Measurements from ENCODE around the gene DRD3.

Gene DRD3

DNA sequence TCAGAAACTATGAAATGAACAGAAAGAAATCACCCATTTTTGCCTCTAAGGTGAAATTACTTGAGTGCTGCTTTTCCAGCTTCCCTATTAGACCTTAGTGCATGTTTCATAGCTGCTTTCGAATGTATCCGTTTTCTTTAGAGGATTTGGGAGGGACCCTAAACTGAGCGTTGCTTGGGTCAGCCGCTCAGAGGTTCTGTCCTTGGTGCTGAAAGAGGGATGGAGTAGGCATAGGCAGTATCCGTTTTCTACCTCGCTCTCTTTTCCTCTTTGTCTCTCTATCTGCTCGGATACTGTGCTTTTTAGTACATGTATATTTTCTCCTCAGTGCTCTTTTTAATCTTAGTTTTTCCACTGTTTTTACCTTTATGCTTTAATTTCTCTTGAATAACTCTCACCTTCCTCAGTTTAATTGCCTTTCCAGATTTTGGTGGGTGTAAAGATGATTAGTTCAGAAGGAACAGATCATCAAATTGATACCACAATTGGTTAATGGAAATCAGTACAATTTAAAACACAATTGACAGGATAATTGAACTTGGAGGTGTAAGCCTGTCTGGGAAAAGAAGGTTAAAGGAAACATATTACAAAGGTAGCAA lies at the start of gene DRD3:
Gene DRD3, minus strand, starts transcription at position 283 of the 599 bp plus-strand sequence. CDS start 7,060 bp downstream, outside the sequence.
- DNase-seq: no peak

DNA sequence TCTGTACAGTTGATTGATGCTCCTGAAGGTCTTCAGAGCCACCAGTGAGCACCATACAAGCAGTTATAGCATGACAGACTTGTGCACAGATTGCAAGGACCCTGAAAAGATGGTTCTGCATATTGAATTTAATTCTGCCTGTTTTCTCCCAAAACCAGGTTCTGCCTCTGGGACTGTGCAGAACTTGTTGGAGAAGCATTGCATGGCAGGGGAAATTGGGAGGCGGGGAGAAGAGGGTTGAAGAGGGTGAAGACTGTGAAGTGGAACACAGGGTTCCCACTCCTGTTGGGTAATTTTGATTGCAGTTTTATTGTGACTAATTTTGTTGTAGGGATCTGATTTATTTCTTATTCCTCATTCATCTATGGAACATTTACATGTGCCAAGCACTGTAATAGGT lies 48.2 kb upstream of the DRD3 start:
- DNase-seq: no peak

DNA sequence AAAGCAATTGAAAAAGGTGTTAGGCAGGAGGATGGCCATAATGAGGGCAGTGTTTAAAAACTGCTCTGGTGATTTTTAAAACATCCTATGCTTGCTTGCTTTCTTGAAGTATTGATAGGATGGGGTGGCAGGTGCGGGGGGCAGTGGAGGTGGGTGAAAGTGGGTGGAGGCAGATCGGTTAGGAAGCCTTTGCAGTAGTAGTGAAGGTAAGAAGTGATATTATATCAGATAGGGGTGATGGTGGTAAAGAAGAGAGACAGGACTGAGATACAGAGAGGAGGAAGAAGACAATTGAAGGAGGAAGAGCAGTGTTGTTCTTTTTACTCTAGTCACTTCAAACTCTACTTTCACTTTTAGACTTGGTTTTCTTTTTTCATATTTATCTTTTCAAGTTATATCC lies 47.5 kb upstream of the DRD3 start:
- DNase-seq: no peak

DNA sequence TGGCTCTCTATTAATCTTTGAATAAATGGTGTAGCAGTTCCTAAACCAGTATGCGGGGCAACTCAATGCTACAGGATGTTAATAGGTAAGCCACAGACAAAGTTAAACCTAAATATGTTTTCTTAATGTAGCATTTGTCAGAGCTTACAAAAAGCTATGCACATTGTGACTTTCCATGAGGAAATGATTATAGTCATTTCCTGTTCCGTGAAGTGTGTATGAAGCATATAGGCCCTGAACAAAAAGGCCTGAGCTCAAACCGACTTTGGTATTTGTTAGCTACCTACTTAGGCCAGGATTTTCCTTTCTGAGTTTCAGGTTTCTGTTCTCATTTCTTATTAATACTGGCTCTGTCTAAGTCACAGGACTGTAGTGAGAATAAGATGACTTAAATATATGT lies 44.3 kb upstream of the DRD3 start:
- DNase-seq: no peak

DNA sequence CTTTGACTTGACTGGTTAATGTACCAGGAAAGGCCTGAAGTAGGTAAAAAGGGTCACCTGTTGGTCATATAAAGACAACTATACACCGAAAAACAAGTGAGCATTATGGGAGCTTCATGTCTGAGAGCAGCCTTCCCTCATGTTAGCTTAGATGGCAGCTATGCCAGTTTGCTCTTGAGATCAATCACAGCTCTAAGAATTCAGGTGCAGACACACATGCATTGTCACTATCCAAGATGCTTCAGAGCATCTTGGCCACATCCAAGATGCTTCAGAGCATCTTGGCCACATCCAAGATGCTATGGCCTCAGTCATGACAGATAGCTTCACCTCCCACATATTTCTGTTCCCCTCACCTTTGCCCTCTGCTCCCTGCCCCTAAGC lies 43.0 kb upstream of the DRD3 start:
- no peak for DNase-seq

DNA sequence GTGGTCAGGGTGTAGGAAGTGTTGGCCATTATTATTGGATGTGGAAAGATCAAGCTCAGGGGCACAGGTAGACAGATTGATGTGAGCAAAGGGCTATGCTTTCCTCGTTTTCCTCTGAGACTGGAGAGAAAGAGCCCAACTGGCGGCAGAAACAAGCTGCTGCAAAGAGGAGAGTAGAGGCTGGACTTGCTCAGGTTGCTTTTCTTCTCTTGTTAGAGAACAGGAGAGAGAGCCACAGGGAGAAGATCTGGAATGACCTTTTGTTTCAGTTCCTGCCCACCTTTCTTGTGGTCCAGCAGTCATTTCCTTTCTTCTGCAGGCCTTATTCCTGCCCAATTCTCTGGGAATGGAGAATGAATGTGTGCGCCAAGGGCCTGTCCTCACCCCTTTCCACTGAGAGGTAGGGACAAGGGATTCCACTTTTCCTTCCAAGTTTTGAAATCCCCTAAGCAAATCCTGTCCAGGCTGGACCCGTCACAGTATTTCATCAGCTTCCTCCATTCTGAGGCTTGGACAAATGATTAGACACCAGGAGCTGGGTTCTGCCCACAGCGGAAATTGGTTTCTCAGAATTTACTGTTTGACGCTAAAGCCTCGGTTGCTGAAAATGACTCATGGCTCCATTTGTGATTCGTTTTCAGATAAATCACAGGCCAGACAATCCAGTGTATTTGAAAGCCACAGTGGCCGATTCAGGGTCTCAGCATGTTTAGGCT lies 42.5 kb upstream of the DRD3 start:
- DNase-seq: peak in 3 of 4 experiments; percentile 12 to 40 (median 18)

DNA sequence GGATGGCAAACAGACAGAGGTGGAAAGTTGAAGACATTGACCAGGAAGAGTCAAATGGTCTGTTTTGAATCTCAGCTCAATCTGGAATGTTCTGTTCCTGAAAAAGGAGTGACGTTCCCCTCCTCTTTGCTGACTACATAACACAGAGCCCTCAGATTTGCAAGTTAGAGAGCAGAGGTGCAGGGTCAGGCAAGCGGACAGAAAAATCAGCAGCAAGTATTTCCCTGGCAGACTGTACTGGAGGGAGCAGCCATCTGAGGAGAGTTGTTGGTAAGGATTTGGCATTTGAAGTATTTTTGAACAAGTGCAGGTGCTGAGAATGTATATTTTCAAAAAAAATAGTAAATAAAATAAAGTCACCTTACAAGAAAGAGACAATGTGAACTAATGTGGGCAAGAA lies 40.9 kb upstream of the DRD3 start:
- DNase-seq: no peak

DNA sequence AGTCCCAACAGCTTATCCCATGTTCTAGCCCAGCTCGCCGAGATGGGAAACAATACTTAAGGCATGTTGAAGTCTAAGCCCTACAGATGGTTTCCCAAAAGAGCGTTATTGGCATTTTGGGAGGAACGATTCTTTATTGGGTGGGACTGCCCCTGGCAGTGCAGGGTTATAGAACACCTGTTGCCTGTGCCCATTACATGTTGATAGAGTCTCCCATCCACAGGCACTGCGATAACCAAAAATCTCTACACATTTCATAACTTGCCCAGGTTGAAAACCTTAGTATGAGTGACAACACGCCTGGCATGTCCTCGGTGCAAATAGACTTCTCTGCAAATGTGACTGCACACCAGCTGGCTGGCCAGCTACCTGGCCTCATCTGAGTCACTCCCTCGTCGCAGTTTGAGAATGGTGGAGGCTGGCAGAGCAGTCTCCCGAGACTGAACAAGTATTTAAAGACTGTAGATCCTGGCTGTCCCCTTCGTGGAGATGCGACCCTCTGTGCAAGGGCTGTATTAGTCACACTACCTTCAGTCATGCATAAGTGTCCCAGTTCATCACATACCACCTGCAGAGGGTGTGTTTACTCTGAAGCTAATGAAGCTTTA lies 39.8 kb upstream of the DRD3 start:
- DNase-seq: no peak

DNA sequence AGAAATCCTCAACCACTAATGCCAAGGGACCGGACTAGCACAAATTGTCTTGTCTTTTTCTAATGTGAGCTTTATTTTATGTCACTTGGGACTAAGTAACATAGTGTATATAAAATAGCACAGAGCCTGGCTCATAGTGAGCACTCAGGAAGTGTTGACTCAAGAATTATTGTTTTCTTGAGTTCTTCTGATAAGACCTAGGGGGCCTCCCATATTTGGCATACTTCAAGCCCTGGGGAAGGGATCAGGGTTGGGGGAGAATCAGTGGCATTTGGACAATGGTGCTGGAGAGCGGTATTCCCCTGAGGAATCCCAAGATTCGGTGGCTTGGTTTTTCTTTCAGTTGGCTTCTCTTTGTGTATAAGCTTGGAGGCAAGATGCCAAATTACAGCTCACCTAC lies 39.2 kb upstream of the DRD3 start:
- no peak for DNase-seq

DNA sequence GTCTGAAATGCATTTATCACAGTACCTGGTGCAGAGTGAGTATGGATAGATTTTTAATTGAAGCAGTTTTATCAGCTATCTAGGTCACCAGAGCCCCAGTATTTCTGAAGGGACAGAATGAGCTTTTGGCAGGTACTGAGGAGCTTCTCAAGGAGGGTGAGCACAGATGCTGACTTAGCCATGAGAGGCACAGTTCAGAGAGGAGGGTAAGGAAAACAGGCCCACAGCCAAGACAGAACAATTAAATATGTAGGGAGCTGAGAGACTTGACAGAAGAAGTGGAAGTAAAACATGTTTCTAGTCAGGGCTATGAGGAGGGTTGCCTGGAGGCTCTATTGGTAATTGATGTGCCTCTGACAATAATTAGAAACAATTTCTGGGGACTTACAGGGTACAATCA lies 38.4 kb upstream of the DRD3 start:
- no peak for DNase-seq

DNA sequence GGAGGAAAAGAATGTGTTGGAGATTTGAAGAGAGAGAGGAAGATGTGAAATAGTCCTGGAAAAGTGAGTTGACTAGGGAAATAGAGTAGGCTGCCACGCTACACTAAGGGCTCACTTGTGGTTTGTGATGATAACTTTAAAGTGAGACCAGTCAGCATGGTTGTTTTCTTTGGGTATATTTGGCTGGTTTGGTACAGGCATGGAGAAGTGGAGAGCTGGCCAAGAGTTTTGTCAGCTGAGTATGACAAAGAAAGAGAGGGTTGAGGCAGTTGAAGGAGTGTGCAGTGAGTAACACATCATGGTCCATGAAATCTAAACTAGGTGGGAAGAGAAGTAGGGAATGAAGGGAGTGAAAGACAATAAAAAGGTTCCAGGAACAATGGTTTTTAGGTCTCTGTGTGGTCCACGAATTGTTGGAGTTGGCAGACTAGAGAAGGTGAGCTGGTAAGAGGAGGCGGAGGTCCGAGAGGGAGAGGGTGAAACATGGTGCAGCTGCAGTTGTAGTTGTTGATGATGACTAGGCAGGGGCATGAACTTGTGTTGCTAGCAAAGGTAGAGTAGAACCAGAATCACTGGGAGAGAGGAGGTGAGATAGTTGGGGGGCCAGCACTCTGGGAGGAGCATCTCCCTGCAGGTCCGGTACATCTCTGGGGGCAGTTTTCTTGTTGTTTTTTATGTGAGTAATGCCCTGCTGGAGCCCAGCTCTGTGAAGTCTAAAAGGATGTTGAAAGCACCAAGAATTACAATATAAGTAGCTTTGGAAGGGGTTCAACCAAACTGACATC lies 37.5 kb upstream of the DRD3 start:
- no peak for DNase-seq

DNA sequence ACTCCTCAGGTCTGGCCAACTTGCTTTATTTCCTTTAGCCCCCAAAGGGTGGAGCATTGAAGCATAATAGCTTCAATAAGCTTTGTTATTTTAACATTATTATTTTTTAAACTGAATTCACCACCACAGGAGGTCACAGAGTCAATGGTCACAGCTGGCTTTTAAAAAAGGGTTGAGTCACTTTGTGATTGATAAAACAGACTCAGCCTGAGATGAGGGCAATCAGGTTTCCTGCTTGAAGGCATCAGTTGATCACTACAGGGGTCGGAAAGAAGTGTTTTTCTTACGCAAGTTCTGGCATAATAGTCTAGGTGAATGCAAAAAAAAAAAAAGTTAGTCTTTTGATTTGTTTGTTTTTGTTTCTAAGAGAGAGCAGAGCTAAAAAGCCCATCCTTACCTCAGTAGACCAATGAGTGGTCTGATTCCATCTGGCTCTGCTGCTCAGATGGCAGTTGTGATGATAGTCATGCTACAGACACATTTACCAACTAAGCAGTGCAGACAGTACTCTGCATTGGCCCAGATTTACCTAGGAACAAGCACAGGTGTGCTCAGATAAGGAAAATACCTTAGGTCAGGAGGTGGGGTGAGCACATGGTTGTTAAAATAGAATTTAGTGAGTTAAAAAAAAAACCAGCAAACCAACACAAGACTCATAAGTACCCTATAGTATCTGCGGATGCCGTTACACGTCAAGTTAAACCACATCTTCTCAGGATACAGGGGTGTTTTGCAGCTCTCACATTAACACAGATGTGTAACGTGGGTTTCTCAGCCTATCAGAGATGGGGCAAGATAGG lies 35.9 kb upstream of the DRD3 start:
- peak in 1 of 4 experiments; percentile 12 for DNase-seq

DNA sequence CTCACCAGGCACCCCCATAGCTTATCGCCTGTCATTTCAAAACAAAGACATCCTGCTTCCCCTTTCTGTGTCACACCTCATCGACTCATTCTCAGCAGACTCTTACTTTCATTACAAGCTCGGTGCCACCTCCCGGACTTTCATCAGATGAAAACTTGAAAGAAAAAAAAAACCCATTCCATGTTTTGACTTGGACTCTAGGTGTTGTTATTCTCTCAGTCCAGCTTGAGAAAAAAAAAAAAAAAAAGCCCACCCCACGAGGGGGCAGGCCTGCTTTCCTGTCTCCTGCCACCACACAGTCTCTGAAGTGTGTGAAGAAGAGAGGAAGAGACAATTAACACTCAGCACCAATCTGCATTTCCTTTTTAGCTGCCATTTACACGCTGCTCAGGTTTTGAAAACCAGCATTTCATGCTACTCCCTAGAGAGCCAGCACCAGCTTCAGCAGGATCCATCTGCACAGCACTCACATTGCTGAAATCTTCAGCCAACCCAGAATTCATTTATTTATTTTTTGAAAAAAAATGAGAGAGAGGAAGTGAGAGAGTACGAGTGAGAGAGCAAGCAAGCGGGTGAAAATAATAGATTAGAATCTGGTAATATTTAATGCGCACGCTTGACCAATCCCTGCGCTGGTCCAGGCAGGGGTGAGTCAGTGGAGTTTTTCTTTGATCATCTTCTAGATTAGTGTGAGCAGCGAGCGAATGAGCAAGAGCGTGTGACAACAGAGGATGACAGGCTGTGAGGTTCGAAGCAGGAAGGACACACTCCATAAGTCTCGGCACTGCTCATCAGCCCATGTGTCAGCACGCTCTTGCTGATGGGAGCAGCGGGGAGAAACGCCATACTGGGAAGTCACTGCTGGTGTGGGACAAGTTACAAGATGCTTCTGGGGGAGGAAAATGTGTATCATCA lies 35.0 kb upstream of the DRD3 start:
- peak; percentile 40 to 53 (median 48) for DNase-seq

DNA sequence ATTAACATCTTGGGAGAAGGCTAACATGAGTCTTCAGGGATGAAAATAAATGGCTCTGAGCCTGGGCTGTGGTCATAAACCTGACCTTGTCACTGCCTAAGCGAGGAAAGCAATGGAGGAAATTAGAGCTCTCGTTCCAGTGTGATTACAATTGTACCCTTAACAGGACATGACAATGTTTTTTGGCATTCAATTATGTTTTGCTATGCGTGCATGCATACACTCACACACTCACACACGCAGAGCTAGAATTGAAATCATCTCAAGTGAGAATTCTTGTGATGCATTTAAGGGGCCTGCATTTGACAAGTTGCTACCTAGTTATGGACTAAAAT lies 34.4 kb upstream of the DRD3 start:
- no peak for DNase-seq

DNA sequence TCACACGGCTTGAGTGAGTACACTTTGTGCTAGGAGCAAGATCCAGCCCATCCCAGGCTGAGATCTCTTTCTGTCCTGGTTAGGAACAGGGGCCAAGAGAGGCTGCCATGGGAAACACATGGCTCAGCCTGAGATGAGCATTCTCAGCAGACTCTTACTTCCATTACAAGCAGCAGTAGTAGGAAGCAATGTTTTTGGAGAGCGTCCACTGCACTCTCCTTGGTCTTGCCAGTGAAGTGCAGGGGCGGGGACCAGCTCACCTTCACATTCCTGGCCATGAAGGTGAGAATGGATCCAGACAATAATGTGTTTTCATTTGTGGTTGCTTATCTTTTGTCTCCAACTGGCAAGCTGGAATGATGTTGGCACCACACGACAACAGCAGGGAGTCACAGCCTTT lies 33.8 kb upstream of the DRD3 start:
- DNase-seq: no peak

DNA sequence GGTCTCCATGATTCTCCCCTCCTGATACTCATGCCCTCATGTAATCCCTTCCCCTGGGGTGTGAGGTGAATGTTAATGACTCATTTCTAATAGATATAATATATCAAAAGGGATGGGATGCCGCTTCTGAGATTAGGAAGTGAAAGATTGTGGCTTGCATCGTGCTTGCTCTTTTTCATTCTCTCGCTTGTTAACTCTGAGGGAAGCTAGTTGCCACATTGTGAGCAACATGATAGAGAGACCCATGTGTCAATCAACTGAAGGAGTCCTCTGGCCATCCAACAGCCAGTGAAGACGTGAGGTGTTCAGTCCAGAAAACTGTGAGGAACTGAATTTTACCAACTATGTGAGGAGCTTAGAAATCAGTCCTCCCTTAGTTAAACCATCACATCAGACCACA lies 28.9 kb upstream of the DRD3 start:
- no peak for DNase-seq

DNA sequence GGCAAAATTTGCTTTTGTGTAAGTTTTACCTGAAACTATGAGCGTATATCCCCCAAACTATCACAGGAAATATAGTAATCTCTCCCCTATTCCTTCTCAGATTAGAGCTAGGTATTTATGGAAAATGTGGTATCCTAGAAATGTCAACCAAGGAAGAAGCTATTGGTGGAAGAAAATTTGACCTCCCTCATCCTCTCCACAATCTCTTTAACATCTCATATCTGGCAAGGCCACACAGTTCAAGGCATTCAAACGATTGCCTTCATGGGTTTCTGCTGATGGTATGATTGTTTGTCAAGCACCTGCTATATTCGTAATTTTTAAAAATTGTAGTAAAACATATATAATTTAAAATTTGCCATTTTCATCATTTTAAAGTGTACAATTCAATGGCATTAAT lies 27.5 kb upstream of the DRD3 start:
- DNase-seq: no peak

DNA sequence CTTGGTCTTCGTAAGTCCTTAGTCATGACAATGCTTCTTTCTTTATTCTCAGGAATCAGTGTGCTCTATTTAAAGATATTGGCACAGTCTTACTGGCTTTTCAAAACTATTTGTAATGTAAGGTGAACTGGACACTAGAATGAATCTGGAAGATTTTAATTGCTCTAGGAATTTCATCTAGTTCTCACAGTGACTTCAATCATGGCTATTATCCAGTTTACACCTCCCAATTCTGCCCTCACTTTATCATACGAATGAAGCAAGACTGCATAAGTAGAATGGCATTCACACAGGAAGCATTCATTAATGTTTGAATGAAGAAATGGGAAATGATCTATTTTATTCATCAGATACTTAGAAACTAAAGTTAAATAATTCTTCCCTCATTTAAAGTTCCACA lies 26.7 kb upstream of the DRD3 start:
- no peak for DNase-seq

DNA sequence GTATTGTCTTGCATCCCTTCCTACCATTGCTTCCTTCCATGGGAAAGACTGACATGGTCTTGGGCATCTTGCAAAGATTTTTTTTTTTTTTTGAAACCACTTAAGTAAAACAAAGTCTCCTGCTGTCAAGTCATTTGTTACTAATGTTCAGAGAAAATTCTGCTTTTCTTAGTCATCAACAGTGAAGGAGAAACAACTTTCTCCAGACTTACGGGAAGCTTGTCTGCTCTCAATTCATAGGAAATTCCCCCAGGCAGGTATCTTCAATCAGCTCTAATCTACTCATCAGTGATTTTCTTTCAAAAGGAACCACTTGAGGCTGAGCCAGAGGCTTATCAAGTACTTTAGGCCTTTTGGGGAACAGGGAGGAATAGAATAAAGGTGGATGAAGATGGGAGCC lies 15.9 kb upstream of the DRD3 start:
- DNase-seq: no peak

DNA sequence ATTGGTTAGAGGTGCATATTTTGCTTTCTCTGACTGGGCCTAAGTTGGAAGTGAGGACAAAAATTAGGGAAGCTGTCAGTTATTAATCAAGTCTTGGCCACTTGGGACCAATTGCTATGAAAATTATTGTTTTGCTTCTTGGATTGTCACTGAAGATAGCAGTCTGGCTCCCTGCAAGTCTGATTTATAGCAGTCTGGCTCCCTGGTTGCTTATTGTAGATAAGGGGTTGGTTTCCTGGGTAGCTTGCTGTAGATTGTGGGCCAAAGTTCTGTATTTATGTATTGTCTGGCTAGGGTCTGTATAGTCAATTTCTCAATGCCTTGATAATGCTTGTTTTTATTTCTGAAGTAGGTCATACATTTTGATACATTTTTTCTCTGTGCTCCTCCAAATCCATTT lies 13.3 kb upstream of the DRD3 start:
- DNase-seq: no peak

DNA sequence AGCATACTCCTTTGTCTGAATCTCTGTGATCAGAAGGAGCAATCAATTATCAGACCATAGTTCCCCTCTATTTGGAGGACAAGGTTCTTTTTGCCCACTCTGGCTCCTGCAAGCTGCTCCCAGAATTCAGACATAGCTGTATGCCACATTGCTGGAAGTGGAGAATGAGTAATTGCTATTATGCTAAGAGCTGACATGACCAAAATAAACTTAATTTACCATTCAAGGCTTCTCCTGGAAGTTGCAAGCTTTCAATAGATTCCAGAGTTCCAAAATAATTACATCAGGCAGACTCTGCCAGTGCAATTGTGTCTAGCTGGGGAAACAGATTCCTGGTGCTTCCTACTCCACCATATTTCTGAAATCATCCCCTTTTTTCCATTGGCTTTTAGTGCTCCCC lies 7.6 kb upstream of the DRD3 start:
- DNase-seq: no peak

DNA sequence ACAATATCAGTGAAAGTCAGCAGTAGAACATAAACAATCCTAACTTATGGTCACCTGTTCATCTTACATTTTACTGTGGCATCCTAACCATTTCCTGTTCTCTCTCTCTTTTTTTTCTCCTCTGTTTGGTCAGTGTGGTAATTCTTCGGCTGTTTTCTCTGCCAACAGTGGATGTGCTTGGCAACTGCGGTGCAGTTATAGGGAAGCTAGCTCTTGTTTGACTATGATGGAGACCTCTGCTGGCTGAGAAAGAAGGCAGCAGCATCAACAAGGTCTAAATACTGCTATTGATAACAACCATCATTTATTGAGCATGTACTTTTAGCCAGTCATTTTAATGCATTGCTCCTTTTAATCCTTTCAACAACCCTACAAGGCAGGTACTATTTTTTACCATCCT lies 723 bp upstream of the DRD3 start:
- no peak for DNase-seq
